GM12873 (cell line): ENCODE measurements around the gene ZNF609.

Source experiments
- TF ChIP-seq, protein P1 (sequence below): IDR thresholded peaks from 2 replicates; pipeline ENCODE4 v1.5.1; 2012; ENCODE audit warnings: low read depth, mild to moderate bottlenecking, moderate library complexity, low read length, control low read depth; ENCODE audit not compliant: insufficient read depth; ENCODE audit errors: missing control alignments

The ZNF609 gene

DNA sequence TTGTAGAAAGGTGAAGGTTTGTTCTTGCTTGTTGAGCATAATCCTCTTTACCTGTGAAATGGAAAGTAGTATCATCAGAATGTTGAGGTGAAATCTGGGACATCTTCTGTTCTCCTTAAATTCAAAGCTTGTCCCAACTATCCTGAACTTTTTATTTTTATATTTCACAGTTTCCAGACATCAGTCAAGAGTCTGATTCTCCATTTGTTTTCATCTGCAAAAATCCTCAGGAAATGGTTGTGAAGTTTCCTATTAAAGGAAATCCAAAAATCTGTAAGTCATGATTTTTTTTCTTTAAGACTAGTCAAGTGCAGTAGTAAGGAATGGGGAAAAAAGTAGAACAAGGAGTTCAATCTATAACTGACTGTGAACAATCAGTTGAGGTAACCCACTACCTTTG lies 15.5 kb upstream of the ZNF609 start:
- TF ChIP-seq, protein P1, sequence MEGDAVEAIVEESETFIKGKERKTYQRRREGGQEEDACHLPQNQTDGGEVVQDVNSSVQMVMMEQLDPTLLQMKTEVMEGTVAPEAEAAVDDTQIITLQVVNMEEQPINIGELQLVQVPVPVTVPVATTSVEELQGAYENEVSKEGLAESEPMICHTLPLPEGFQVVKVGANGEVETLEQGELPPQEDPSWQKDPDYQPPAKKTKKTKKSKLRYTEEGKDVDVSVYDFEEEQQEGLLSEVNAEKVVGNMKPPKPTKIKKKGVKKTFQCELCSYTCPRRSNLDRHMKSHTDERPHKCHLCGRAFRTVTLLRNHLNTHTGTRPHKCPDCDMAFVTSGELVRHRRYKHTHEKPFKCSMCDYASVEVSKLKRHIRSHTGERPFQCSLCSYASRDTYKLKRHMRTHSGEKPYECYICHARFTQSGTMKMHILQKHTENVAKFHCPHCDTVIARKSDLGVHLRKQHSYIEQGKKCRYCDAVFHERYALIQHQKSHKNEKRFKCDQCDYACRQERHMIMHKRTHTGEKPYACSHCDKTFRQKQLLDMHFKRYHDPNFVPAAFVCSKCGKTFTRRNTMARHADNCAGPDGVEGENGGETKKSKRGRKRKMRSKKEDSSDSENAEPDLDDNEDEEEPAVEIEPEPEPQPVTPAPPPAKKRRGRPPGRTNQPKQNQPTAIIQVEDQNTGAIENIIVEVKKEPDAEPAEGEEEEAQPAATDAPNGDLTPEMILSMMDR: no peak

DNA sequence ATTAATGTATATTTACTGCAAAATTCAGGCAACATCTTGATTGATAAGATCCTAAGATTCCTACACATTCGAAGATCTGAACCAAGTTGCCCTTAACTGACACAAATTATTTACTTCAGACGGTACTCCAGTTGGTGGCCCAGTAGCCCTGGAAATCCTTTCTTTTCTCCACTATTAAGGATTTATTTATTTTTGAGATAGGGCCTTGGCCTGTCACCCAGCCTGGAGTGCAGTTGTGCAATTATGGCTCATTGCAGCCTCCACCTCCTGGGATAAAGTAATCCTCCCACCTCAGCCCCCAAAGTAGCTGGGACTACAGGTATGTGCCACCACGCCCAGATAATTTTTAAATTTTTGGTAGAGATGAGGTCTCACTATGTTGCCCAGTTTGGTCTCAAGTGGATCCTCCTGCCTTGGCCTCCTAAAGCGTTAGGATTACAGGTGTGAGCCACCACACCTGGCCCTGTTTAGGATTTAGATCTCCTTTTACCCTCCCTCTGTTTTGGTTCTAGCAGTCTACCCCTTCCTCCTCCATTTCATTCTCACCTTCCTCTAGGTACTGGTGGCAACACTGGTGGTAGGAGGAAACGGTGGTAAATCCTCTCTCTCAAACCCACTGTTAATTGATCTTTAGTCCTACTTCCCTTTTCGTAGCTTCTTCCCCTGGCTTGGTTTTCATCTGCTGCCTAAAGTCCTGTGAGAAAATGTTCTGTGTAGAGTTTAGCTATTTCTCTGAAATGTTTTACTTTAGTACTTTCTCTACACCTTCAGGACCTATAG lies 12.7 kb upstream of the ZNF609 start:
- TF ChIP-seq, protein P1: no peak

- TF ChIP-seq, protein P1: no peak
Measured at GRCh38 chr15:64452988-64453688, 7.2 kb upstream of the ZNF609 start.

- TF ChIP-seq, protein P1: no peak
Measured at GRCh38 chr15:64453689-64454037, 6.7 kb upstream of the ZNF609 start.

DNA sequence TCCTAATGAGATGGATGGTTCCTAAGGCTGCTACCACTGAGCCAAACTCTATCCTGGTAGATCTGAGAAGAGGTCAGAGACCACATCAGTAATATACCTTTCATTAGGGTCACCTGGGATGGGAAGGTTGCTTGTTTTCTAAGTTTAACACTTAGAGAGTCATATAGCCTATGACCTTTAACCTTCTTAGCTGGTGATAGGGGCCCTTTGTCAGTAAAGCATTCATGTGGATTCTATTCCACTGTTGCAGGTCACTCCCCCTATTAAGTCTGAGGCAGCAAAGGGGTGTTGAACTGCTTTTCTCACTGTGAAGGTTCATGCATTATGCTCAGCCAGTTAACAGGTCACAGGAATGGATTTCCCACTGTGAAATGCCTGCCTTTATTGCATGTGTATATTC lies 6.1 kb upstream of the ZNF609 start:
- TF ChIP-seq, protein P1: no peak

GRCh38 chr15:64455961-64456371 lies 4.4 kb upstream of the ZNF609 start:
- TF ChIP-seq, protein P1: no peak

- TF ChIP-seq, protein P1: no peak
Measured at GRCh38 chr15:64456634-64457108, 3.7 kb upstream of the ZNF609 start.
